ENCODE measurements around the gene MIX23. TPM values are rescaled to one million over a fixed set of nuclear protein-coding genes. Genes with fewer than 3 reads are reported as not detected.

Gene MIX23
- total RNA-seq, 1 experiment from 2014 or later: 80.6 TPM

DNA sequence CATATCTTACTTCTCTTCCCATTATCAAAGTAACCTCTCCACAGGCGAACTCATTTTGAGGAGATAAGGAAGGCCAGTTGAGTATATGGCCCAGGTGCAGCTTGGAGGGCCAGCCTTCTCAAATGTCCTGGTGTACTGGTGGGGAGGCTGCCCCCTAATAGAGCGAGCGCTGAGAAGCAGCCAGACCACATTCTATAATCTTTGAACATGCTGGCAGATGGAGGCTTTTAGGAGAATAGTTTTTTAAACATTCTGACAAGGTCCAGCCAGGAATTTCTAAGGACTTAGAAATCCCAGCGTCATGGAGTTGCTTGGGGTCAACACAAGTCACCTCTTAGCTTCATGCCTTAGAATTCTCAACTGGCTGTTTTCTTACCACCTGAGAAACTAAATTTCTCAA, 27.1 kb upstream of the MIX23 start:
- H3K4me1 Mint-ChIP-seq: peaks cover 7 to 10% of the 10 kb centered on the region in 2 experiments
- Histone ChIP-seq H2BK15ac (ENCODE audit: low read depth, low read length) (no peak overlapping the region), H3K23ac (ENCODE audit: insufficient read length, low read depth, low read length) (no peak overlapping the region), H3K18ac (ENCODE audit: insufficient read length, low read depth, low read length) (no peak overlapping the region), H3K27ac (ENCODE audit: insufficient read length, low read depth, low read length) (no peak overlapping the region), H2AFZ (ENCODE audit: low read length) (no peak overlapping the region), H3K9ac (ENCODE audit: extremely low read depth, insufficient read length, low read length) (no peak overlapping the region), H3K4me2 (ENCODE audit: insufficient read depth, insufficient read length, low read length) (no peak overlapping the region), H4K5ac (ENCODE audit: insufficient read length, low read depth, low read length) (no peak overlapping the region), H4K20me1 (ENCODE audit: control insufficient read depth, insufficient read depth, insufficient read length) (no peaks in the 10 kb centered on the region), H3K23me2 (ENCODE audit: insufficient read length, low read depth, low read length, poor library complexity, severe bottlenecking) (peaks cover under 1% of the 10 kb centered on the region), H3K56ac (ENCODE audit: insufficient read length, low read depth, low read length) (no peak overlapping the region), H2AK5ac (ENCODE audit: insufficient read length, low read length) (no peak overlapping the region), H3K14ac (ENCODE audit: insufficient read depth, low read length) (no peak overlapping the region), H2BK20ac (ENCODE audit: low read depth, low read length, poor library complexity, severe bottlenecking) (no peak overlapping the region), H2BK120ac (ENCODE audit: low read depth, low read length, poor library complexity, severe bottlenecking) (no peak overlapping the region), H2BK5ac (ENCODE audit: insufficient read length, low read length) (no peak overlapping the region), H3K27me3 (ENCODE audit: insufficient read depth, low read length) (no peaks in the 10 kb centered on the region), H3T11ph (ENCODE audit: low read length) (no peak overlapping the region), H3K4ac (ENCODE audit: low read depth, low read length) (no peak overlapping the region), H2BK12ac (ENCODE audit: insufficient read length, low read depth, low read length) (no peak overlapping the region), H3K4me1 (ENCODE audit: insufficient read depth, low read length) (no peaks in the 10 kb centered on the region), H3K9me3 (ENCODE audit: control insufficient read depth, low read depth, low read length) (no peaks in the 10 kb centered on the region), H4K8ac (replicated peaks; ENCODE audit: insufficient read length, low read depth, low read length) (no peak overlapping the region), H3K79me2 (ENCODE audit: insufficient read depth, low read length) (no peaks in the 10 kb centered on the region), H4K91ac (ENCODE audit: insufficient read length, low read depth, low read length) (no peak overlapping the region), H3K79me1 (ENCODE audit: insufficient read depth, low read depth, low read length, poor library complexity, severe bottlenecking) (no peaks in the 10 kb centered on the region)
- no peaks in the 10 kb centered on the region for H3K27me3 Mint-ChIP-seq (ENCODE audit: low read depth)
- no peaks in the 10 kb centered on the region for H3K9me3 Mint-ChIP-seq
- DNase-seq: no peak
- no peak overlapping the region for H3K27ac Mint-ChIP-seq
- H3K4me3 Mint-ChIP-seq: no peak overlapping the region
- TF ChIP-seq, protein P1, sequence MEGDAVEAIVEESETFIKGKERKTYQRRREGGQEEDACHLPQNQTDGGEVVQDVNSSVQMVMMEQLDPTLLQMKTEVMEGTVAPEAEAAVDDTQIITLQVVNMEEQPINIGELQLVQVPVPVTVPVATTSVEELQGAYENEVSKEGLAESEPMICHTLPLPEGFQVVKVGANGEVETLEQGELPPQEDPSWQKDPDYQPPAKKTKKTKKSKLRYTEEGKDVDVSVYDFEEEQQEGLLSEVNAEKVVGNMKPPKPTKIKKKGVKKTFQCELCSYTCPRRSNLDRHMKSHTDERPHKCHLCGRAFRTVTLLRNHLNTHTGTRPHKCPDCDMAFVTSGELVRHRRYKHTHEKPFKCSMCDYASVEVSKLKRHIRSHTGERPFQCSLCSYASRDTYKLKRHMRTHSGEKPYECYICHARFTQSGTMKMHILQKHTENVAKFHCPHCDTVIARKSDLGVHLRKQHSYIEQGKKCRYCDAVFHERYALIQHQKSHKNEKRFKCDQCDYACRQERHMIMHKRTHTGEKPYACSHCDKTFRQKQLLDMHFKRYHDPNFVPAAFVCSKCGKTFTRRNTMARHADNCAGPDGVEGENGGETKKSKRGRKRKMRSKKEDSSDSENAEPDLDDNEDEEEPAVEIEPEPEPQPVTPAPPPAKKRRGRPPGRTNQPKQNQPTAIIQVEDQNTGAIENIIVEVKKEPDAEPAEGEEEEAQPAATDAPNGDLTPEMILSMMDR (conservative IDR thresholded peaks at IDR 0.05): no peak
- WGBS (ENCODE audit: extremely low coverage, insufficient read length, low lambda C conversion rate): no CpG with 5 or more reads among the region's 4 CpGs
- peaks cover 8 to 50% (median 39%) of the 10 kb centered on the region in 3 experiments; a peak in 6 of 7 replicates for H3K36me3 Mint-ChIP-seq (ENCODE audit: insufficient read depth in 1 of 3, low read depth in 3 of 3)
